Measurements from ENCODE around the gene ACTR2. TPM values are rescaled to one million over a fixed set of nuclear protein-coding genes. Genes with fewer than 3 reads are reported as not detected.
"Not testable (repeated sequence)": the region's sequence is repeated elsewhere in the genome, so short reads cannot be mapped to it uniquely, and the experiment has no call there.

Gene ACTR2
- total RNA-seq, 1 donor from 2014 or later: 95.3 TPM

DNA sequence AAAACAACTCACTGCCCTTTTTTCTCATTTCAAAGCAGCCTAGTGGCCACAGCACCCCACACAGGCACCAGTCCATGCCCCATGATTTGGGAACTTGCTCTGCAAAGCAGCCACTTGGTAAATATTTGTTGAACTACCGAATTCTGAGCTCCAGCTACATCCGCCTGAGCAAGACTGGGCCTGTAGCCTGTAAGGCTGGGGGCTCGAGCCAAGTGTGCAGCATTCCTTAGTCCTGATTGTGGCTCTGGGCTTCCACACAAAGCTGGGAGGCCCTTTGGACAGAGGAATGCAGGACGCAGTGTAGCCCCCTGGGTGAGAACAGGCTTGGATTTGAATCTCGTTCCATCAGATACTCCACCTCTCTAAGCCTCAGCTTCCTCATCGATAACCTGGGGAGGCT is 88.4 kb downstream of the ACTR2 start:
- no peak for DNase-seq (ENCODE audit: low read depth)
- TF ChIP-seq, protein P1, sequence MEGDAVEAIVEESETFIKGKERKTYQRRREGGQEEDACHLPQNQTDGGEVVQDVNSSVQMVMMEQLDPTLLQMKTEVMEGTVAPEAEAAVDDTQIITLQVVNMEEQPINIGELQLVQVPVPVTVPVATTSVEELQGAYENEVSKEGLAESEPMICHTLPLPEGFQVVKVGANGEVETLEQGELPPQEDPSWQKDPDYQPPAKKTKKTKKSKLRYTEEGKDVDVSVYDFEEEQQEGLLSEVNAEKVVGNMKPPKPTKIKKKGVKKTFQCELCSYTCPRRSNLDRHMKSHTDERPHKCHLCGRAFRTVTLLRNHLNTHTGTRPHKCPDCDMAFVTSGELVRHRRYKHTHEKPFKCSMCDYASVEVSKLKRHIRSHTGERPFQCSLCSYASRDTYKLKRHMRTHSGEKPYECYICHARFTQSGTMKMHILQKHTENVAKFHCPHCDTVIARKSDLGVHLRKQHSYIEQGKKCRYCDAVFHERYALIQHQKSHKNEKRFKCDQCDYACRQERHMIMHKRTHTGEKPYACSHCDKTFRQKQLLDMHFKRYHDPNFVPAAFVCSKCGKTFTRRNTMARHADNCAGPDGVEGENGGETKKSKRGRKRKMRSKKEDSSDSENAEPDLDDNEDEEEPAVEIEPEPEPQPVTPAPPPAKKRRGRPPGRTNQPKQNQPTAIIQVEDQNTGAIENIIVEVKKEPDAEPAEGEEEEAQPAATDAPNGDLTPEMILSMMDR (conservative IDR thresholded peaks at IDR 0.05; ENCODE audit: low read depth, low read length): no peak
- H3K4me3 ChIP-seq (ENCODE audit: low read depth, low read length): no peak overlapping the region

DNA sequence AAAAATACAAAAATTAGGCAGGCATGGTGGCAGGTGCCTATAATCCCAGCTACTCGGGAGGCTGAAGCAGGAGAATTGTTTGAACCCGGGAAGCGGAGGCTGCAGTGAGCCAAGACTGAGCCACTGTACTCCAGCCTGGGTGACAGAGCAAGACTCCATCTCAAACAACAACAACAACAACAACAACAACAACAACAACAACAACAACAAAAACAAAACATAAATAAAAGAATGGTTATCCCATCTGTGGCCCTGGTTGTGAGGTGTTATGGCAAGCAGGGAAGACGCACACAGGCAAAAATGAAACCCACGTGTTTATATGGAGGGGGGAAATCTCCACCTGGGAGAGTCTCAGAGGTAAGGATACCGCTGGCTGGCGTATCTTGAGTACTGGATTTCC is 89.7 kb downstream of the ACTR2 start:
- DNase-seq (ENCODE audit: low read depth); H3K4me3 ChIP-seq (ENCODE audit: low read depth, low read length): not testable (repeated sequence)

DNA sequence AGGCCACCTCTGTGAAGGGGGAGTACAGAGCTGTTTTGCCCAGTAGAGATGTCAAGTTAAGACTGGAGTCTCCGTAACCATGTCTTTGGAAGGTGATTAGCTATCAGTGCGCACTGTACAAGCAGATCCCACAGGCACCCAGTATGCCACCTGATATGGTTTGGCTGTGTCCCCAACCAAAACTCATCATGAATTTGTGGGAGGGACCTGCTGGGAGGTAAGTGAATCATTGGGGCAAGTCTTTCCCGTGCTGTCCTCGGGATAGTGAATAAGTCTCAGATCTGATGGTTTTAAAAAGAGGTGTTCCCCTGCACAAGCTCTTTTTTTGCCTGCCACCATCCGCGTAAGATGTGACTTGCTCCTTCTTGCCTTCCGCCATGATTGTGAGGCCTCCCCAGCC is 90.2 kb downstream of the ACTR2 start:
- no peak for DNase-seq (ENCODE audit: low read depth)
- TF ChIP-seq, protein P1 (conservative IDR thresholded peaks at IDR 0.05; ENCODE audit: low read depth, low read length): no peak
- no peak overlapping the region for H3K4me3 ChIP-seq (ENCODE audit: low read depth, low read length)

DNA sequence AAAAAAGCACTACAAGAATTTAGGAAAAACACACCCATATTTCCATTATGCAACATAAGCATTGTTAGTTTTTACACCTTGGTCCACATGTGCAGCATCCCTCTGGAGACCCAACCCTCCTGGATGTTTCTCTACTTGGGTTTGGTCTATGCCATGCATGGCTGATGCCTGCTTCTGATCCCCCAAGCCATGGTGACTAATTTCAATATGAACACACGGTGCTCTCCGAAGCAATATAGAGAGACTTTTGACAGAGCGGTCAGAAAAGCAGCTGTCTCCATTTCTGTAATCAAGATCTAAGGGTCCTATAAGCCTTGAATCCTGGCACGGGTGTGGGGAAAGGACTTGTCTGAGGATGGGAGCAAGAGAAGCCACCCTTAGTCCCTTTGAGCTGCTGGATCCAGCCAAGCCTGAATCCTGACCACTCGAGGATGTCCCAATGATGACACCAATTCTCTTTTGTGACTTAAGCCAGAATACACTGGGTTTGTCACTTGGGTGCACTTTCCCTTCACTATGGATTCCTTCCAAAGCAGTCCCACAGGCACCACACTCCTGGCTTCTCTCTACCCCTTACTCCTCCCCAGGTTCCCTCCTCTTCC is 91.5 kb downstream of the ACTR2 start:
- H3K4me3 ChIP-seq (ENCODE audit: low read depth, low read length): no peak overlapping the region
- TF ChIP-seq, protein P1 (conservative IDR thresholded peaks at IDR 0.05; ENCODE audit: low read depth, low read length): no peak
- DNase-seq (ENCODE audit: low read depth): no peak

DNA sequence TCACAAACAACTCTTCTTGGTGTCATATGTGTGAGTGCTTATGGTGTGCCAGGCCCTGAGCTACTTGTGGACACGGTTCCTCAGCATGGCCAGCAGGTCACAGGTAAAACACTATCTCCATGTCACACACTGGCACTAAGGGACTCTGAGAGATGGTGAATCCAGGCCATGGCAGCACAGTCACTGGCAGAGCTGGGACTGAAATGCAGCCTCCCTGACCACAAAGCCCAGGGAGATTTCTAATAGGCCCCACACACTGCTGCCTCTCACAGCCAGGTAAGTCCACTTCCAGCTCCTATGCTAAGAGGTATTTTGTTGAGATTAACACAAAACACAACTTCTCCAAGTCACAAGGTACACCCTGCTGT is 92.0 kb downstream of the ACTR2 start:
- H3K4me3 ChIP-seq (ENCODE audit: low read depth, low read length): no peak overlapping the region
- TF ChIP-seq, protein P1 (conservative IDR thresholded peaks at IDR 0.05; ENCODE audit: low read depth, low read length): no peak
- no peak for DNase-seq (ENCODE audit: low read depth)

DNA sequence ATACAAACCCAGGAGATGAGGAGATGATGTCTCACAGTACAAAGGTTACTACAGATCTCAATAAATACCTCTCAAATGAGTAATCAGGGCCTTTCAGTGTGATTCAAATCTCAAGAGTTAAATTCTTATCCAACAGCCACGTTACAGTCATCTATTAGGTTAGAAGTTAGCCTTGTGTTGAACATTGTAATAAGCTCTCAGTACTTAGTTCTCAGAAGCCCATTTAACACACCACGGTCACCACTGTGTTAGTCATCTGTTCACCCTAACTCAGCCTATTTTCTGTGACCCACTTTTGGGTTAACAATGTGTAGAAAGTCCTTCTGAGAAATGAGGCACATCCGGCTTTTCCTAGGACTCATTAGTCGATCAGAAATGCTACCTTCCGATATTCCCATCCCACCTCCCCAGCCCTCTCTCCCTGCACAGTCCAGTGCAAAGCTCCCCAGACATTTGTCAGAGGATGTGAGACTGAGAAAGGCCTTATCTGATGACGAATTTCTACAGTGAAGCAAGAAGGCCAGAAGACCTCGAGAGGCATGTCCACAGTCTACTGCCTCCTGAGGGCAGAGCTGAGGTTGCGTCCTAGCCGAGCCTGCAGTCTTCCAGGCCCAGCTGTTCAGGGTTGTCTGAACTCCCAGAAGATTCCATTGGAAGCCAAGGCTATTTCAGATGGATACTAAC is 92.6 kb downstream of the ACTR2 start:
- DNase-seq (ENCODE audit: low read depth): peak; percentile 99
- peak overlapping the region; percentile 35 for H3K4me3 ChIP-seq (ENCODE audit: low read depth, low read length)

More for the DNA sequence above, 92.6 kb downstream of the ACTR2 start:
- TF ChIP-seq, protein P1 (conservative IDR thresholded peaks at IDR 0.05; ENCODE audit: low read depth, low read length): peak; percentile 68

Other genes starting within 250 kb of the ACTR2 start
- 15.4 and 19.8 TPM in 2 replicates for gene SLC1A4, start 238.4 kb upstream of the ACTR2 start, total RNA-seq
- gene CEP68, start 171.4 kb upstream of the ACTR2 start, total RNA-seq: 4.3 and 5.1 TPM in 2 replicates
- 74.8 and 88.6 TPM in 2 replicates for gene RAB1A, start 97.7 kb upstream of the ACTR2 start, total RNA-seq
- gene SPRED2, start 204.8 kb downstream of the ACTR2 start, total RNA-seq: 10.5 and 11.1 TPM in 2 replicates

Measured in epithelial cell of proximal tubule (primary cell).